ENCODE measurements around the gene RPL22. TPM values are rescaled to one million over a fixed set of nuclear protein-coding genes. Genes with fewer than 3 reads are reported as not detected.

Gene RPL22
- total RNA-seq, 2 donors from 2014 or later: 264 to 275 TPM

DNA sequence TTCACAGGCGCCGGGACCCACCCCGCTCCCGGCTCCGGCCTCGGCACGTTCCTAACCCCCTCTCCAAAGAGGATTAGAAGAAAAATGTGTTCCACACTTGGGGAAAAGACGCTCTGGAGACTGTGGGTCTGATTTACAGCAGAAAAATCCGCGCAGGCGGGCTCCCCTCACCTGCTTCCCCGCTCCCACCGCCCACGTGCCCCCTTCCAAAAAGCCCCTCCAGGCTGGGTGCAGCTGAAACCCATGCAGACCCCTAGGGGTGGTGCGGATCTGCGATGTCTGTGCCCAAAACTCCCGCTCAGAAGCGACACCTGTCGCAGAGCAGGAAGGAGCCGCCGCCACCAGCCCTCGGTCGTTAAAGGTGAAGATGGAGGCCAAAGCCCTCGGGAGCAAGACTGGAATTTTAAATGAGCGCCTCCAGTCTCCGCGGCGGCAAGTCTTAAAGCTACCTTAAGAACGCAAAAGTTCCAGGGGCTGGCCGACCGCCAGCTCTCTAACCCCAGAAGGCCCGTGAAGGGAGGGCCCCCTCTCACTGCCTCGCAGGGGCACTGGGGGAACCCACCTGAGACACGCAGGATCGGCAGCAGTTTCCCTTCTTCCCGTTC, 18.6 kb downstream of the RPL22 start:
- intact Hi-C loops (cut with DNase I): no loop called here
- DNase-seq (no peak), ATAC-seq (no peak)

GRCh38 chr1:6180268-6180706, 19.1 kb downstream of the RPL22 start, which contains the start of gene CHD5:
TSS of gene CHD5 (minus strand) at chr1:6180321. CDS start at chr1:6180023, 298 bp downstream.
- intact Hi-C loops (cut with DNase I): no loop called here
- no peak for DNase-seq
- ATAC-seq: peak in 1 of 2 donors; percentile 34

DNA sequence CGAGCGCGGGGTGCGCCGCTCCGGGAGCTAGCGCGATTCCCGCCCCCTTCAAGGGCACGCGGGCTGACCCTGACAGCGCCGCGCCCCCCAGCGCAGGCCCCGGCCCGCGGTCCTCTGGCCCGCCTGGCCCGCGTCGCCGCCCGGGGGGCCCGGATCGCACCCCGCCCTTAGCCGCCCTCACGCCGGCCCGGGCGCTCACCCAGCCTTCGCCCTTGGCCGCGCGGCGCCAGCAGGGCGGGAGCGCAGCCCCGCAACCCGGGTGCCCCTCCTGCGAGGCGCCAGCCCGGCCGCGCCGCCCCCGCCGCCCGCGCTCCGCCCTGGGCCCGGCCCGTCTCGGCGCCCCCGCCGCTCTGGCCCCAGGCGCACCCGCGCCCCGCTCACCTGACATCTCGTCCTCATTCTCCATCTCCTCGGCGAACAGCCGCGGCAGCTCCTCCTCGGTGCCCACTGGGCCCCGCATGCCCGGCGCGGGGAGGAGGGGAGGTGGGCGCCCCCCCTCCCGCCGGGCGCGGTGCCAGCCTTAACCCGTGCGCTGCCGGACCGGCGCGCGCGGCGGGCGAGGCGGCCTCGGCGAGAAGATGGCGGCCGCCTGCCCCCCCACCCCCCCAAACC, 19.7 kb downstream of the RPL22 start:
- intact Hi-C loops (cut with DNase I): loop anchor here in 1 of 2 donors (10.0 kb wide), 1 partner anchor 125 kb away; no protein-coding TSS in a partner anchor
- DNase-seq: no peak
- ATAC-seq: no peak

GRCh38 chr1:6178751-6179563, 20.4 kb downstream of the RPL22 start:
- no peak for DNase-seq
- no peak for ATAC-seq
- intact Hi-C loops (cut with DNase I): loop anchor here in 1 of 2 donors (10.0 kb wide), 1 partner anchor 124 kb away; no protein-coding TSS in a partner anchor

DNA sequence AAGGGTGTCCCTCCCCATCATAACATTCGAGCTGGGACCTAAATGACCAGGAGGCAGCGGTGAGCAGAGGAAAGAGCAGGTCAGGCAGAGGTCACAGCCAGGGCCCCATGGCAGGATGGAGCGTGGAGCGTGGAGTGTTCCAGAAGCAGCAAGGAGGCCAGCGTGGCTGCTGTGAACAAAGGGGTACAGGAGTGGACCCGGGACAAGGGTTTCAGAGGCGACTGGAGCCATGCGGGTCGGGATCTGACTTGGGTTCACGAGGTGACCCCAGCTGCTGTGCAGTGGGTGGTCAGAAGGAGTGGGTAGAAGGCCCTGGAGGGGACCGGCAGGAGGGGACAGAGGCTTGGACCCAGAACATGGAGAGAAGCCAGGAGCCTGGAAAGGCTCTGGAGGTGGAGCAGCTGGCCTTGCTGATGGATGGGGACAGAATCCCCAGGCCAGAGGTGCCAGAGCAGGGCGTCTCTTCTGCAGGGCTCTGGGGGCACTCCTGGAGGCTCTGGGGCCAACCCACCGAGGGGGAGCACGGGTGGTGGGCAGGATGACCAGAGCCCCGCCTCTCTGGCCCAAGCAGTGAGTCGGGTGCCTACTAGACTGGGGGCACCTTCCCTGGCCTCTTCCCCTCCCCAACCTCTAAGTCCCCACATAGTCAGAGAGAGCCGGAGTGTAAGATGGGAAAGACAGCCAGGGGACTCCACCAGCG, 21.6 kb downstream of the RPL22 start:
- intact Hi-C loops (cut with DNase I): loop anchor here in 1 of 2 donors (10.0 kb wide), 1 partner anchor 123 kb away; no protein-coding TSS in a partner anchor
- DNase-seq (no peak), ATAC-seq (no peak)

GRCh38 chr1:6176779-6177178, 22.6 kb downstream of the RPL22 start:
- no peak for ATAC-seq
- intact Hi-C loops (cut with DNase I): loop anchor here in 1 of 2 donors (10.0 kb wide), 1 partner anchor 122 kb away; no protein-coding TSS in a partner anchor

DNA sequence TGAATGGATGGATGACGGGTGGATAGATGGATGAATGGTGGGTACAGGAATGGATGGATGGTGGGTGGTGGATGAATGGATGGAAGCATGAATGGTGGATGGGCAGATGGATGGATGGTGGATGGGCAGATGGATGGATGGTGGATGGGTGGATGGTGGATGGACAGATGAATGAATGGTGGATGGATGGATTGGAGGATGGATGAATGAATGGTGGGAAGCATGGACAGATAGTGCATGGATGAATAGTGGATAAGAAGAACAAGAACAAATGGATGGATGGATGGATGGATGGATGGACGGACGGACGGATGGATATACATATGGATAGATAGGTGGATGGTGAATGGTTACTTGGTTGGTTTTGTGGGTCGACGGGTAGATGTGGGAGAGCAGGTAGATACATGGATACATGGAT, 24.0 kb downstream of the RPL22 start:
- intact Hi-C loops (cut with DNase I): loop anchor here in 1 of 2 donors (10.0 kb wide), 1 partner anchor 121 kb away; no protein-coding TSS in a partner anchor
- no peak for DNase-seq
- ATAC-seq: no peak

More at GRCh38 chr1:6176779-6177178, 22.6 kb downstream of the RPL22 start:
- DNase-seq: no peak

DNA sequence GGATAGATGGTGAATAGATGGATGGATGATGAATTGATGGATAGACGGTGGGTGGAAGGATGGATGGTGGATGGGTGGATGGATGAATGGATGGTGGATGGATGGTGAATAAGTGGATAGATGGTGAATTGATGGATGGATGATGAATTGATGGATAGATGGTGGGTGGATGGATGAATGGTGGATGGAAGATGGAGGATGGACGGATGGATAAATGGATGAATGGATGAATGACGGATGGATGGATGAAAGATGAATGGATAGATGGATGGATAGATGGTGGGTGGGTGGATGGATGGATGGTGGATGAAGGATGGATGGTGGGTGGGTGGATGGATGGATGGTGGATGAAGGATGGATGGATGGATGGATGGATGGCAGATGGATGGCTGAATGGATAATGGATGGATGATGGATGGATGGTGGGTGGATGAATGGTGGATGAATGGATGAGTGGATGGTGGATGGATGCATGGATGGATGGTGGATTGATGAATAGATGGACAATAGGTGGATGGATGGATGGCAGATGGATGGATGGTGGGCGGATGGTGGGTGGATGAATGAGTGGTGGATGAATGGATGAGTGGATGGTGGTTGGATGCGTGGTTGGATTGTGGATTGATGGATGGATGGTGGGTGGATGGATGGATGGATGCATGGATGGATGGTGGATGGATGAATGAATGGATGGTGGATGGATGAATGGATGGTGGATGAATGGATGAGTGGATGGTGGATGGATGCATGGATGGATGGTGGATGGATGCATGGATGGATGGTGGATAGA, 24.6 kb downstream of the RPL22 start:
- ATAC-seq: no peak
- no peak for DNase-seq
- intact Hi-C loops (cut with DNase I): loop anchor here in 1 of 2 donors (10.0 kb wide), 1 partner anchor 120 kb away; no protein-coding TSS in a partner anchor

DNA sequence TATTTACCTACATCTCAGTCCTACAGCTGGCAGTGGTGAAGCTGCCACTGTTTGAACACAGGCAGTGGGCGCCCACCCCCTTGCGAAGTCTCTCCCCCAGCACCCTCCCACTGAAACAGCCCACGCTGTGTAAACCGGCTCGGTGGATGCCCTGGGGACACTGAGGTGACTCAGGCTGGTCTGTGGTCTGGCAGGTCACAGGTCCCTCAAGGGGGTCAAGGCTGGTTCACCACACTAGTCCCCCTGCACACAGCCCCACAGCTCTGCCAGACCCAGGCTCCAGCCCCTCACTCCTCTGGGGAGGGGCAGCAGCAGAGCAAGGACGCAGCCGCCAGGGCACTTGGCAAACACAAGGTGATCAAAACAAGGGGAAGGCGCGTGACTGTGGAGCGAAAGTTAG, 26.8 kb downstream of the RPL22 start:
- intact Hi-C loops (cut with DNase I): loop anchor here in 1 of 2 donors (10.0 kb wide), 1 partner anchor 118 kb away; no protein-coding TSS in a partner anchor
- no peak for ATAC-seq
- no peak for DNase-seq

- peak in 1 of 2 donors; percentile 7 for ATAC-seq
- no peak for DNase-seq
- intact Hi-C loops (cut with DNase I): loop anchor here in 1 of 2 donors (10.0 kb wide), 1 partner anchor 117 kb away; no protein-coding TSS in a partner anchor
Measured at GRCh38 chr1:6171548-6172124, 27.8 kb downstream of the RPL22 start.

GRCh38 chr1:6170742-6171201, 28.6 kb downstream of the RPL22 start:
- intact Hi-C loops (cut with DNase I): loop anchor here in 1 of 2 donors (10.0 kb wide), 1 partner anchor 116 kb away; no protein-coding TSS in a partner anchor
- ATAC-seq (peak in 1 of 2 donors; percentile 32), DNase-seq (no peak)

DNA sequence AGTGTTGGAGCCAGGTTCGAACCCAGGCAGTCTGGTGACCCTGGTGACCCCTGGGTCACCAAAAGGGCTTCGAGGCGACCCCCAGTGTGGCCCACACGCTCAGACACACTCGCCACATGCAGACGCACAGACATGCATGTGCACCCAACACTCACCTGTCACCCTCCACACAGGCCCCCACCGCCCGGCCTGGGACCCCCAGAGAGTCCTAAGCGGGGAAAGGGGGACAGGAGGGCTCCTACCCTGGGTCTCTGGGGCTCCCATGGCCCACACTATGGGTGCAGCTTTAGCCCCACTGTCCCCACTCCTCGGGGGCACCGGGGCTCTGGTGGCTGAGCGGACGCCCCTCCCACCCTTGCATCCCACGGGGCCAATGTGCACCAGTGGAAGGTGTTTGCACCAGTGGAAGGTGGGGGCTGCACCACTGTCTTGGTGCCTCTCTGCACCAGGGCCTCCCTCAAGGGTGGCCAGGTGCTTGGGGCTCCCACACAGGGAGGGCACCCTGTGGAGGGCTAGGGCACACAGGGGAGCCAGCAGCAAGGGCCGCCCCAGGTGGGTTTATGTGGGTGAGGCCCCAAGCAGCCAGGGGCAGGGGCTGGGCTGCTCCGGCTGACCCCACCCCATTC, 29.2 kb downstream of the RPL22 start:
- intact Hi-C loops (cut with DNase I): loop anchor here in 1 of 2 donors (10.0 kb wide), 1 partner anchor 115 kb away; no protein-coding TSS in a partner anchor
- ATAC-seq: no peak
- DNase-seq: no peak

DNA sequence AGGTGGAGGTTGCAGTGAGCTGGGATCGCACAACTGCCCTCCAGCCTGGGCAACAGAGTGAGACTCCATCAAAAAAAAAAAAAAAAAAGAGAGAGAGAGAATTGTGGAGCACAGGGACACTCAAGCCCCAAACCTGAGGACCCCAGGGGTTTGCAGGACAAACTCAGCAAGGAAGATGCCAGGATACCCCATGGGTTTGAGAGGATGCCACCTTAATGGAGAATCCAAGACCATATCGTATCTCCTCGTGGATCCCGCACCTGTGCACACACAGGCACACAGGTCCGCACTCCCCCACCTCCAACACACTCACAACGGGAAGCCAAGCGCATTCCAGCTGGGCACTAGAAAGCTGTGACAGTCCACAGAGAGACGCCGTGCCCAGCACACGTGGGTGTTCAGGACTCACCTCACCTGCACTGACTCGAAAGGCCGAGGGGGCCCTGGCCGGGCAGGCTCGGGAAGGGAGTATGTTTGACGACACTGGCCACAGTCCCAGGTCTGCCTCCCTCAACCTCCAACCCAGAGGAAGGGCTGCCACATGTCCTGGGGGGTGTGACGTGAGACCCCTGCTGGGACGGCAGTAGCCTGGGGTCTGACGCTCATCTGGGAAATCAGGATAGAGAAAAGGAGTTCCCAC, 30.3 kb downstream of the RPL22 start:
- ATAC-seq: no peak
- no peak for DNase-seq
- intact Hi-C loops (cut with DNase I): no loop called here

DNA sequence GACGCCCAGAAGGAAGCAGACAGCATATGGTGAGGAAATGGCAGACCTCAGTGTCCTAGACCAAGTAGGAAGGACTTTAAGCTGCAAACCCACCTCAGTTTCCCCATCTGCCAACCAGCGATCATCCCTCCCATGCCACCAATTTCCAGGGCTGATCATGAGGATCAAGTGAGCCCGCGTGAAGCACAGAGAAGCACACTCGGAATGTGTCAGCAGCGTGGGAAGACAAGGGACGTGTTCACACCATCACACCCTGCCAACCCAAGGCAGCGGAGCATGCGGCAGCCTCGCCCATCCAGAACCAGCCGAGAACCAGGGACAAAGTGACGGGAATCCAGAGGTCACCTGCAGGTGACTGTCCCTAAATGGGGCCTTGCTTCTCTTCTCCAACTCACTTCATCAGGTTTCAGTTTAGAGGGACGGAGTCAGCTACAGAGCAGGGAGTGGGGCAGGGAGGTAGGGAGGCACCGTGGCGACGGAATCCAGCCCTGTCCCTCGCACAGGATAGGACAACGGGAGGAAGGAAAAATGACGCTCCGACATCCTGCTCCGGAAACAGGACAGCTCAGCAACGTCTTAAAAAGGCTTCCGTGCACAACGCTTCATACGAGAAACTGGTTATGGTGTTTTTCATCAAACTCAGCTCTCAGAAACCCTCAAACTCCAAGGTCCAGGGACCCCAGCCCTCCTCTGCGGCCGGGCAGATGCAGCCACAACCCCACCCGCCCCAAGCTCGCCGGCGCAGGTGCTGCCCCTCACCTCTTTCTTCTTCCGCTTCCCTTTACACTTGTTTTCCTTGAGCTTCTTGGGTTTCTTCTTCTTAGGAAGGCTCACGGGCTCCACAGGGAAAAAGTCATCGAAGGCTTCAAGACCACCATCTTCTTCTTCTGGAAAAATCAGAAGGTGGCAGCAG, 31.7 kb downstream of the RPL22 start:
- DNase-seq: no peak
- no peak for ATAC-seq
- intact Hi-C loops (cut with DNase I): no loop called here

GRCh38 chr1:6166655-6167390, 32.6 kb downstream of the RPL22 start:
- no peak for DNase-seq
- intact Hi-C loops (cut with DNase I): no loop called here

More at GRCh38 chr1:6166655-6167390, 32.6 kb downstream of the RPL22 start:
- no peak for ATAC-seq

Measured in left cardiac atrium (tissue), 4 donors.